Right atrium auricular region (tissue), 2 donors: ENCODE data around the gene TSKS. TPM values are rescaled to one million over a fixed set of nuclear protein-coding genes. Genes with fewer than 3 reads are reported as not detected.

Experiments used
- DNase-seq: peaks from one replicate; pipeline ENCODE4 v3.0.0-alpha.2; 2019; ENCODE audit warnings: low spot score
- H3K27ac ChIP-seq, 2 donors: fragments of 200-600 bp; sonication (generic); 1 replicate in 1 of 2; 2 replicates in 1 of 2; pipeline ENCODE4 v1.5.1; 2016 to 2019
- H3K27me3 ChIP-seq, 2 donors: fragments of 200-600 bp; sonication (generic); one replicate each; pipeline versions ENCODE4 v1.5.1 to v1.6.0; 2017 to 2019
- H3K36me3 ChIP-seq: fragments of 200-600 bp; sonication (generic); one replicate; pipeline ENCODE4 v1.5.1; 2016
- H3K4me1 ChIP-seq, 2 donors: fragments of 200-600 bp; sonication (generic); one replicate each; pipeline versions ENCODE4 v1.5.1 to v1.6.0; 2017 to 2019
- H3K4me3 ChIP-seq, 2 donors: fragments of 200-600 bp; sonication (generic); 1 replicate in 1 of 2; 2 replicates in 1 of 2; pipeline ENCODE4 v1.5.1; 2017 to 2019; ENCODE audit warnings: mild to moderate bottlenecking in 1 of 2, moderate library complexity in 1 of 2
- H3K9me3 ChIP-seq, 2 donors: fragments of 200-600 bp; sonication (generic); one replicate each; pipeline ENCODE4 v1.5.1; 2019
- CTCF ChIP-seq, 2 donors: fragments of 200-600 bp; sonication (generic); IDR thresholded peaks; one replicate each; pipeline ENCODE4 v1.5.1; 2019; ENCODE audit warnings: antibody characterized with exemption in 2 of 2
- total RNA-seq, 2 donors: library from RNA; depleted of rRNA; stranded (reverse); fragments of >200 nt; gene quantifications; one replicate each; pipeline ENCODE4 v1.1.0, GENCODE V29; 2016

Gene TSKS
- total RNA-seq, 2 donors from 2014 or later, result 0.28 to 0.96 TPM

- H3K27me3 ChIP-seq, result no peaks in the 10 kb centered on the region
- no peak for TF ChIP-seq CTCF (IDR thresholded peaks at IDR 0.05)
- H3K9me3 ChIP-seq, result no peaks in the 10 kb centered on the region
- peaks cover 0 to 38% of the 10 kb centered on the region in 2 donors for H3K4me1 ChIP-seq
- no peak for DNase-seq
- H3K27ac ChIP-seq, result no peak overlapping the region
- no peak overlapping the region for H3K4me3 ChIP-seq
- peaks cover 7% of the 10 kb centered on the region for H3K36me3 ChIP-seq
These were observed 8.6 kb upstream of the TSKS start for GRCh38 chr19:49771674-49772139.

GRCh38 chr19:49770529-49770928 lies 7.4 kb upstream of the TSKS start:
- Histone ChIP-seq H3K27ac (no peak overlapping the region), H3K4me1 (peaks cover 0 to 43% of the 10 kb centered on the region in 2 donors), H3K36me3 (no peaks in the 10 kb centered on the region), H3K27me3 (no peaks in the 10 kb centered on the region), H3K4me3 (no peak overlapping the region), H3K9me3 (no peaks in the 10 kb centered on the region)
- no peak for TF ChIP-seq CTCF (IDR thresholded peaks at IDR 0.05)
- no peak for DNase-seq

GRCh38 chr19:49767967-49768581 lies 5.0 kb upstream of the TSKS start:
- H3K27me3 ChIP-seq, result no peaks in the 10 kb centered on the region
- peaks cover 0 to 40% of the 10 kb centered on the region in 2 donors for H3K4me1 ChIP-seq
- no peak for TF ChIP-seq CTCF (IDR thresholded peaks at IDR 0.05)
- peak overlapping the region; percentile 90 for H3K4me3 ChIP-seq
- no peaks in the 10 kb centered on the region for H3K36me3 ChIP-seq
- no peak for DNase-seq
- H3K27ac ChIP-seq, result peak overlapping the region; percentile 90 to 92
- no peaks in the 10 kb centered on the region for H3K9me3 ChIP-seq

GRCh38 chr19:49767381-49767780 lies 4.3 kb upstream of the TSKS start:
- Histone ChIP-seq H3K9me3 (no peaks in the 10 kb centered on the region), H3K27ac (peak overlapping the region; percentile 90 to 92), H3K36me3 (no peaks in the 10 kb centered on the region), H3K4me3 (peak overlapping the region; percentile 90), H3K4me1 (peaks cover 0 to 34% of the 10 kb centered on the region in 2 donors), H3K27me3 (no peaks in the 10 kb centered on the region)
- DNase-seq, result no peak
- no peak for TF ChIP-seq CTCF (IDR thresholded peaks at IDR 0.05)

GRCh38 chr19:49766930-49767299 lies 3.8 kb upstream of the TSKS start, which contains the start of gene AP2A1:
Gene AP2A1, plus strand, starts transcription at chr19:49767001. Its CDS starts 133 bp downstream, at chr19:49767134.
- peak within 1 kb of the TSS; percentile 90 for H3K4me3 ChIP-seq
- H3K4me1 ChIP-seq, result peaks cover 0 to 34% of the 10 kb centered on the region in 2 donors
- no peaks in the 10 kb centered on the region for H3K36me3 ChIP-seq
- DNase-seq, result no peak
- H3K27me3 ChIP-seq, result no peaks in the 10 kb centered on the region
- peak within 1 kb of the TSS; percentile 90 to 96 for H3K27ac ChIP-seq
- H3K9me3 ChIP-seq, result no peaks in the 10 kb centered on the region
- TF ChIP-seq CTCF (IDR thresholded peaks at IDR 0.05), result no peak
